Nucleus accumbens (tissue), 56 donors: Measurements from ENCODE around the gene EEFSEC.

ENCODE experiments used
- DNase-seq, 56 donors: peaks; one replicate each; lab custom pipeline; 2025; lab: John Stamatoyannopoulos, UW

EEFSEC gene

GRCh38 chr3:128214056-128214455, 60.8 kb downstream of the EEFSEC start:
- DNase-seq = no peak

GRCh38 chr3:128215290-128215689, 62.0 kb downstream of the EEFSEC start:
- no peak for DNase-seq

DNA sequence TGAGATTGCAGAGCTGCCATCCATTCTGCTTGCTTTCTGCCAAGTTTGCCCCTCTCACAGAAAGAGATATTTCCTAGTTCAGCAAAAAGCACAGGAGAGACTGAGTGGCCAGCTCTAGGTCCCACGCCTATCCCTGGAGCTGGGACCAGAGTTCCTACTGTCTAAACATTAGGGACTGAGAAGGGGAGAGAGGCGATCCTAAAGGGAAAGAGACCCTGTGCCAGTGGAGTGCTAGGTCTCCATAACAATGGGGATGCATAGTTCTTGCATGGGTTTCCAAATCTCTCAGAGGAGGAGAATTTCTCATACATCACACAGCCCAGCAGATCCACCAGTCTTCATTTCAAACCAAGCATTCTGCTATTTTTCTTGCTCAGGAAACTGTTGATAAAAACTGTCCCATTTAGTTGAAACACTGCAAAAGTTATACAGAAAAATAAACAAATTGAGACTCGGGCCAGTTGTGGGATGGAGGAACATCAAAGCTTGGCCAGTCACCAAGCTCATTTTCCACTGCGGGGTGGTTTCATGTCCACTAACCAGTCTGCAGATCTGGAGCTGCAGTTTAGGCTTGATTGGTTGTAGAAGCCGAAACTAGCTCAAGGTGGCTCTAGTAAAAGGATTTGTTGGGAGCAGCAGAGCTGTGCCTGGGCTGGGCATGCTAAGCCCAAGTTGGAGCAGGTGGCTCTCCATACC, 62.7 kb downstream of the EEFSEC start:
- no peak for DNase-seq

DNA sequence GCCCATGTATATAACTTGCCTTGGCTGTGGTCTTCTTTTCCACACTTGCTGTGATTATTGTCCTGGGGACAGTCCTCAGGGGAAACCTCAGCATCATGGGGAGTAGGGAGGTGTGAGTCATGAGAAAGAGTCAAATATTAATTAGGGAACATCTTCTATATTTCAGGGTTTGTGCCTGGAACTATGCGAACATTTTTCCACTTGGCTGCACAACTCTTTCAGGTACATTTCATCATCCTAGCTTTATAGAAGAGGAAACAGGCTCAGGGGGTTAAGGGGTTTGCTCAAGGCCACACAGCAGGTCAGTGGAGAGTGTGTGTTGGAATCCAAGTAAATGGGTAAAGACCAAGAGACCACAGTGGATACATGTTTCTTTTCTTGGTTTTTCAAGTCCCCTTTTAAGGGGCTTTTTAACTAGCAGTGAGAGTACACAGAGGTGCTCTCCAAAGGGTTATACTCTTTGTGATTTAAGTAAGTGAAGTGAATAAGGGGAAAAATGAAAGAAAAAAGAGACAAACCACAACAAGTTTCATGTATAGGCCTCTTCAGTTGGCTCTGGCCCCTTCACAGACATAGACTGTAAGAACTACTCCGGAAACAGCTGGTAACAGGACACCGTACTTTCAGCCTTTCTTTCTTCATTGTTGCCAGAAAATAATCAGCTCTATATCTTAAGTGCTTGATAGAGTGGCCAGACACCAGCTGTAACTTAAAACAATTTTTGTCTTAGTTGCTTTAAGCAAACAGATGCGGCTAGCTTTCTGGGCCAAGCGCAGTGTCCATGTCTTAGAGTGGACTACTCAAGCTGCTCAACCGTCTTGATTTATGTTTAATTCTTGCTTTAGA, 64.6 kb downstream of the EEFSEC start:
- DNase-seq = no peak

DNA sequence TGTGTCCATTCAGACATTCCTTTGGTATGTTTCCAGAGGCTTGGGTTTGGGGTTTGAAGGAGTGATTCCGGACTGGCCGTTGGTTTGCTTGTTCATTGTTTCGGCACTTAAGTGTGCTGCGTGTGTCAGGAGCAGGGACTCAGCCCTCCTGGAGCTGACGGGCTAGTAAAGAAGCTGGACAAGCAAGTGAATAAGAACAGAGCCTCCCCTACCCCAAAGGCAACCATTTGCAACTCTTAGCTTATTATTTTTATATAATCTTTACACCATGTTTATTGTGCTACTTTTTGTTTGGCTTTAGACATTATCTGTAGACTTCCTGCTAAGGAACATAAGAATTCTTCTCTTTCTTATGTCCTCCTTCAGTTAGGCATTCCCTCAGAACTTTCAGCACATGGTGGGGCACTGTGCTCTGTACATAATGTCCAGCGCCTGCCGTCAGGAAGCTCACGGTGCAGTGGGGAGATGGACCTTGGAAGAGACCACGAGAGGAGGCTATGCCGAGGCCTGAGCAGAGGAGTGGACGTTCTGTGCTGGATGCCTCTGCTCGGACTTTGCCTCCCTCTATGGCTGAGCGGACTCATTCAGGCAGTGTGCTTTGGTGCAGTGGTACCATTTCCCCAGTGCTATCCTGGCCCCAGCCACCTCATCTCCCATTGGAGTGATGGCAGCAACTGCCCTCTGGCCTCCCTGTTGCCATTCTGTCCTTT, 65.4 kb downstream of the EEFSEC start:
- no peak for DNase-seq

DNA sequence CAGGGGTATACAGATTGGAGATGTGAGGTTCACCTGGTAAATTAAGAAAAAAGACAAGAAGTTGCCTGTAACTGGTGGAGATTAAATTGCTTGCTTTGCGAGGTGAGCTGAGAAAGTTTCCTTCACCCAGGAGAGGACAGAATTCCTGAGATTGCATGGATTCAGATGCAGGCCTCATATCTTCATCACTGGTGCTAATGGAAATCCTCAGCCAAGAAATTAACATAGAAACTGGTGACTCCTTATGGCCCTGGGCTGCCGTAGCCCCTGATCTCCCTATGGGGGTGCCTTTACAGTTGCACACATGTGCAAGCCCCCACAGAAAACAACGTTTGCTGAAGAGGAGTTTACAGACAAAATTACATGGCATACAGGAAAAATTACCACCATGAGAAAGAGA, 68.0 kb downstream of the EEFSEC start:
- DNase-seq = no peak

- no peak for DNase-seq
These were observed 69.6 kb downstream of the EEFSEC start for GRCh38 chr3:128222796-128223385.

GRCh38 chr3:128226186-128226725, 73.0 kb downstream of the EEFSEC start:
- DNase-seq = no peak

GRCh38 chr3:128226795-128227395, 73.6 kb downstream of the EEFSEC start:
- peak in 16 of 56 donors; percentile 2 to 52 (median 9) for DNase-seq

DNA sequence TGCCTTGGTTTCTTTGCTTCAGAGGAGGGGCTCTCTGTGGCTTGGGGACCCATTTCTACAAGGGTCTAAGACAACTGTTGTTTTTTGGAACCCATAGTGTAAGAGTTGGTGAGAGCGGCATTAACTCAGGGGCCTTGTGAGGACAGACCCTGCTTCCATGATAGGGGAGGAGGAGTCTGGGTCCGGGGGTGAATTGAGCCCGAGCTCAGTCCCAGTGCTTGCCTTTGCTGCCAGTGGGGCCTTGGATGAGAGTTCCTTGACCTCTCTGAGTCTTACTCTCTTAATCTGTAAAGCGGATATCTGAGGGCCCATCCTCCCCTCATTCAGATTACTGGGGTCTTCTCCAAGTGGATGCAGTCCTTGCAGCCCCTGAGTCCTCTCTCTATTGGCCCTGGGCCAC, 74.2 kb downstream of the EEFSEC start:
- DNase-seq = no peak

GRCh38 chr3:128228366-128228910, 75.2 kb downstream of the EEFSEC start:
- DNase-seq = no peak

GRCh38 chr3:128229106-128229857, 76.0 kb downstream of the EEFSEC start:
- DNase-seq = no peak

GRCh38 chr3:128231606-128232005, 78.3 kb downstream of the EEFSEC start:
- no peak for DNase-seq

- DNase-seq = no peak
These were observed 79.3 kb downstream of the EEFSEC start for GRCh38 chr3:128232376-128233178.

DNA sequence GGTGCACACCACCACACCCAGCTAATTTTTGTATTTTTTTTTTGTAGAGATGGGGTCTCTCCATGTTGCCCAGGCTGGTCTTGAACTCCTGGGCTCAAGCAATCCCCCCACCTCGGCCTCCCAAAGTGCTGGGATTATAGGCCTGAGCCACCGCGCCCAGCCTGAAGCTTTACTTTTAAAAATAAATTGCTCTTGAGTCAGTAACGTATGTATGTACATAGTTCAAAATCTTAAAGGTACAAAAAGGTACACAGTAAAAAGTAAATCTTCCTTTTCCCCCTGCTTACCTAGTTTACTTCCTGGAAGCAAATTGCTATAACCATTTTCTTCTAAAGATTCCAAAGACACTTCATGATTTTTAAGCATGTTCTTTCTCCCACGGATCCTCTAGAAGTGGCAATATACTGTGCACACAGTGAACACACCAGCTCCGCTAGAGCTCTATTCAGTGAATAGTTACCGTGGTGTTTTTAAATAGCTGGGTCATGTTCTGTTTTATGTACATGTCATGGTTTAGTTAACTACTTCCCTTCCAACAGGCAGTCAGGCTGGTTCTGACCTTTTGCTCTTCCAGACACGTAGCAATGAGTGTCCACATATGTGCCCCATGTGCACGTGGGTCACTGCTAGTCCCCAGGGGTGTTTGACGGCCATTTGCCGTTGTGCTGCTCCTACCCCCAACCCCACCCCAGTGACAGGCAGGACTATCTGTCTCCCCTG, 82.1 kb downstream of the EEFSEC start:
- DNase-seq = no peak

- DNase-seq = peak in 1 of 56 donors; percentile 9
These were observed 83.4 kb downstream of the EEFSEC start for GRCh38 chr3:128236657-128237056.

- DNase-seq = peak in 1 of 56 donors; percentile 4
These were observed 84.3 kb downstream of the EEFSEC start for GRCh38 chr3:128237348-128238183.
